BJ (cell line): ENCODE results near the gene LRP8. TPM values are rescaled to one million over a fixed set of nuclear protein-coding genes. Genes with fewer than 3 reads are reported as not detected.
A peak's percentile ranks its signal among the peaks of the same experiment; 100 is the strongest.

Experiments used
- CTCF ChIA-PET: fragments of 350-600 bp; formaldehyde crosslinking; extraction: SDS; loops from one replicate; lab custom pipeline; 2021; ENCODE audit warnings: antibody characterized with exemption, inconsistent platforms; lab: Yijun Ruan, JAX
- POLR2A ChIA-PET: fragments of 300-600 bp; sonication (Branson Sonifier 250); formaldehyde crosslinking; extraction: SDS; loops from one replicate; lab custom pipeline; 2021; ENCODE audit warnings: antibody characterized with exemption; lab: Charles Lee
- DNase-seq: peaks from one replicate; pipeline ENCODE4 v3.0.0-alpha.2; 2011; ENCODE audit warnings: low read depth
- H3K27me3 ChIP-seq: 2 replicates; pipeline ENCODE4 v1.6.0; 2011; ENCODE audit warnings: low read length; ENCODE audit not compliant: control insufficient read depth, insufficient read depth
- H3K36me3 ChIP-seq: 2 replicates; pipeline ENCODE4 v1.5.1; 2011; ENCODE audit warnings: low read length; ENCODE audit not compliant: control insufficient read depth, insufficient read depth
- H3K4me3 ChIP-seq: 2 replicates; pipeline ENCODE4 v1.5.1; 2011; ENCODE audit warnings: low read depth, mild to moderate bottlenecking, control low read depth, low read length
- CTCF ChIP-seq: IDR thresholded peaks from 2 replicates; pipeline ENCODE4 v1.5.1; 2011; ENCODE audit warnings: low read depth, mild to moderate bottlenecking, control low read depth, inconsistent platforms, low read length, moderate library complexity; ENCODE audit not compliant: insufficient read depth
- polyA plus RNA-seq: library from polyadenylated mRNA; depleted of rRNA; stranded (reverse); fragments of >200 nt; gene quantifications from 2 replicates; pipeline ENCODE4 v1.2.3, GENCODE V29; 2011

LRP8 gene
- polyA plus RNA-seq, 1 experiment, result 18.2 TPM

- CTCF ChIA-PET, result interaction anchor here (1.5 kb wide), 1 partner anchor 47 kb away, joined by 4 read pairs; no protein-coding TSS in a partner anchor
- no peaks in the 10 kb centered on the region for H3K27me3 ChIP-seq
- no peaks in the 10 kb centered on the region; the same call in 1 of the 2 replicates for H3K36me3 ChIP-seq
- peak overlapping the region; percentile 72 for H3K4me3 ChIP-seq
- POLR2A ChIA-PET, result no interaction called here
- no peak for DNase-seq
- no peak for TF ChIP-seq CTCF
These were observed 2.4 kb downstream of the LRP8 start for GRCh38 chr1:53325326-53326087.

GRCh38 chr1:53324728-53325297 is 3.1 kb downstream of the LRP8 start:
- TF ChIP-seq CTCF, result no peak
- ChIA-PET POLR2A (no interaction called here), CTCF (interaction anchor here (1.5 kb wide), 1 partner anchor 47 kb away, joined by 4 read pairs; no protein-coding TSS in a partner anchor)
- no peaks in the 10 kb centered on the region; the same call in none of the 2 replicates for H3K36me3 ChIP-seq
- H3K27me3 ChIP-seq, result no peaks in the 10 kb centered on the region
- H3K4me3 ChIP-seq, result no peak overlapping the region
- no peak for DNase-seq

- no peak for DNase-seq
- ChIA-PET CTCF (interaction anchor here (1.5 kb wide), 1 partner anchor 46 kb away, joined by 4 read pairs; no protein-coding TSS in a partner anchor), POLR2A (no interaction called here)
- Histone ChIP-seq H3K4me3 (no peak overlapping the region), H3K27me3 (no peaks in the 10 kb centered on the region), H3K36me3 (no peaks in the 10 kb centered on the region; the same call in none of the 2 replicates)
- TF ChIP-seq CTCF, result no peak
These were observed 3.5 kb downstream of the LRP8 start for GRCh38 chr1:53324321-53324720.

- POLR2A ChIA-PET, result no interaction called here
- Histone ChIP-seq H3K4me3 (no peak overlapping the region), H3K36me3 (no peaks in the 10 kb centered on the region; the same call in none of the 2 replicates), H3K27me3 (no peaks in the 10 kb centered on the region)
- CTCF ChIA-PET, result interaction anchor here (1.5 kb wide), 1 partner anchor 45 kb away, joined by 4 read pairs; no protein-coding TSS in a partner anchor
- DNase-seq, result no peak
- TF ChIP-seq CTCF, result no peak
These were observed 4.6 kb downstream of the LRP8 start for GRCh38 chr1:53323316-53323715.
